ENCODE measurements around the gene FOXL3. TPM values are rescaled to one million over a fixed set of nuclear protein-coding genes. Genes with fewer than 3 reads are reported as not detected.

FOXL3 gene
- total RNA-seq, 1 experiment from 2014 or later = not detected

- intact Hi-C loops (cut with micrococcal nuclease; ENCODE audit: unreplicated experiment) = no loop called here
- POLR2A ChIA-PET (ENCODE audit: unreplicated experiment) = interaction anchor here (0.5 kb wide), 1 partner anchor 109 kb away, joined by 11 read pairs; no protein-coding TSS in a partner anchor
- no peaks in the 10 kb centered on the region for H3K9me3 ChIP-seq (ENCODE audit: insufficient read depth, low read depth)
- H3K79me2 ChIP-seq (ENCODE audit: low read depth) = no peaks in the 10 kb centered on the region
- H3K4me1 ChIP-seq (replicated peaks; ENCODE audit: insufficient read depth) = no peaks in the 10 kb centered on the region
- H3K27me3 ChIP-seq (ENCODE audit: insufficient read depth, low read depth) = peaks cover 54% of the 10 kb centered on the region
- no peaks in the 10 kb centered on the region for H3K9me2 ChIP-seq (ENCODE audit: insufficient read depth)
- H3F3A ChIP-seq (ENCODE audit: insufficient read depth, low read depth) = no peaks in the 10 kb centered on the region
- H3K4me2 ChIP-seq = no peak overlapping the region
- H3K27ac ChIP-seq = no peak overlapping the region
- no TSS peak for BruUV-seq (replicated peaks)
- DNase-seq = no peak
- no peaks in the 10 kb centered on the region for H4K20me1 ChIP-seq (ENCODE audit: insufficient read depth)
- CTCF ChIA-PET = no interaction called here
- H3K36me3 ChIP-seq (ENCODE audit: low read depth) = no peaks in the 10 kb centered on the region
- H3K4me3 ChIP-seq = no peak overlapping the region
- TF ChIP-seq CTCF (conservative IDR thresholded peaks at IDR 0.05) (no peak), EZH2 (IDR thresholded peaks at IDR 0.05; ENCODE audit: low read depth) (no peak)
- H2AFZ ChIP-seq = no peak overlapping the region
Measured at GRCh38 chr7:300546-301290, 10.7 kb downstream of the FOXL3 start.

- no TSS peak for BruUV-seq (replicated peaks)
Measured at GRCh38 chr7:301291-302053, 11.5 kb downstream of the FOXL3 start.

More at GRCh38 chr7:301291-302053, 11.5 kb downstream of the FOXL3 start:
- ChIA-PET POLR2A (ENCODE audit: unreplicated experiment) (interaction anchor here (0.5 kb wide), 1 partner anchor 109 kb away, joined by 11 read pairs; no protein-coding TSS in a partner anchor), CTCF (no interaction called here)
- Histone ChIP-seq H3K27me3 (ENCODE audit: insufficient read depth, low read depth) (peaks cover 58% of the 10 kb centered on the region), H3K4me3 (no peak overlapping the region), H3K9me3 (ENCODE audit: insufficient read depth, low read depth) (no peaks in the 10 kb centered on the region), H3K27ac (no peak overlapping the region), H3K4me1 (replicated peaks; ENCODE audit: insufficient read depth) (no peaks in the 10 kb centered on the region), H3K4me2 (no peak overlapping the region), H3K79me2 (ENCODE audit: low read depth) (no peaks in the 10 kb centered on the region), H3K9me2 (ENCODE audit: insufficient read depth) (no peaks in the 10 kb centered on the region), H4K20me1 (ENCODE audit: insufficient read depth) (no peaks in the 10 kb centered on the region), H3K36me3 (ENCODE audit: low read depth) (no peaks in the 10 kb centered on the region), H3F3A (ENCODE audit: insufficient read depth, low read depth) (no peaks in the 10 kb centered on the region), H2AFZ (no peak overlapping the region)
- intact Hi-C loops (cut with micrococcal nuclease; ENCODE audit: unreplicated experiment) = no loop called here
- no peak for DNase-seq
- no peak for TF ChIP-seq EZH2 (IDR thresholded peaks at IDR 0.05; ENCODE audit: low read depth)
- no peak for TF ChIP-seq CTCF (conservative IDR thresholded peaks at IDR 0.05)

Data from PC-9 (cell line).